Liver (tissue), 3 donors: ENCODE measurements around the gene TRIM29.

ENCODE experiments used
- CTCF ChIP-seq: fragments of 150-350 bp; IDR thresholded peaks from 2 replicates; pipeline ENCODE4 v1.5.1; 2017; ENCODE audit warnings: improper control_type of control experiment, low read depth, low read length; ENCODE audit not compliant: missing input control
- MAX ChIP-seq: IDR thresholded peaks from 2 replicates; pipeline ENCODE4 v1.6.1; 2016; ENCODE audit warnings: antibody characterized with exemption
- RAD21 ChIP-seq, 2 donors: IDR thresholded peaks; 2 replicates each; pipeline ENCODE4 v1.6.1; 2016; ENCODE audit warnings: antibody characterized with exemption in 2 of 2, mild to moderate bottlenecking in 2 of 2
- REST ChIP-seq: IDR thresholded peaks from 2 replicates; pipeline ENCODE4 v1.6.1; 2016; ENCODE audit warnings: antibody characterized with exemption, mild to moderate bottlenecking
- SP1 ChIP-seq: IDR thresholded peaks from 2 replicates; pipeline ENCODE4 v1.6.1; 2018; ENCODE audit warnings: antibody characterized with exemption, mild to moderate bottlenecking
- TAF1 ChIP-seq: conservative IDR thresholded peaks from 2 replicates; pipeline ENCODE4 v1.6.1; 2016; ENCODE audit warnings: antibody characterized with exemption, mild to moderate bottlenecking
- donor health status: healthy.
- donor health status: healthy.

GRCh38 chr11:120151536-120151935 is 13.6 kb upstream of the TRIM29 start:
- TF ChIP-seq CTCF: no peak
- TF ChIP-seq RAD21 (IDR thresholded peaks at IDR 0.05): no peak
- TF ChIP-seq TAF1: no peak
- TF ChIP-seq MAX: no peak
- no peak for TF ChIP-seq REST
- no peak for TF ChIP-seq SP1
